NCI-H446 (cell line): ENCODE results near the gene SENP3.

Source experiments
- DNase-seq, 2 experiments: peaks; one replicate each; lab custom pipeline; 2025; lab: John Stamatoyannopoulos, UW

SENP3 gene

GRCh38 chr17:7561589-7562207 lies at the start of gene SENP3:
Gene SENP3, plus strand, starts transcription at chr17:7561919. Its CDS starts 1,158 bp downstream, at chr17:7563077.
- peak; percentile 54 to 93 for DNase-seq

GRCh38 chr17:7512105-7512504 lies 49.6 kb upstream of the SENP3 start:
- no peak for DNase-seq

- DNase-seq = no peak
Measured at GRCh38 chr17:7512824-7513540, 48.7 kb upstream of the SENP3 start.

- DNase-seq = no peak
Measured at GRCh38 chr17:7513850-7514419, 47.8 kb upstream of the SENP3 start.

- DNase-seq = no peak
Measured at GRCh38 chr17:7515911-7516610, 45.7 kb upstream of the SENP3 start.

- peak in 1 of 2 experiments; percentile 15 for DNase-seq
Measured at GRCh38 chr17:7523033-7523432, 38.7 kb upstream of the SENP3 start.

GRCh38 chr17:7528842-7529241 lies 32.9 kb upstream of the SENP3 start:
- DNase-seq = no peak

- DNase-seq = no peak
Measured at GRCh38 chr17:7530023-7530900, 31.5 kb upstream of the SENP3 start.

- DNase-seq = no peak
Measured at GRCh38 chr17:7538050-7538449, 23.7 kb upstream of the SENP3 start.

- no peak for DNase-seq
Measured at GRCh38 chr17:7538891-7539545, 22.7 kb upstream of the SENP3 start.

GRCh38 chr17:7541074-7541621 lies 20.6 kb upstream of the SENP3 start:
- DNase-seq = no peak

- DNase-seq = no peak
Measured at GRCh38 chr17:7544911-7545310, 16.8 kb upstream of the SENP3 start.

GRCh38 chr17:7548585-7549400 lies 12.9 kb upstream of the SENP3 start, which contains the start of gene TNFSF12:
Gene TNFSF12, plus strand, starts transcription at chr17:7549058. Its CDS starts 96 bp downstream, at chr17:7549154.
- no peak for DNase-seq

- DNase-seq = no peak
Measured at GRCh38 chr17:7549401-7550055, 12.2 kb upstream of the SENP3 start.

- no peak for DNase-seq
Measured at GRCh38 chr17:7550344-7550743, 11.4 kb upstream of the SENP3 start.

- no peak for DNase-seq
Measured at GRCh38 chr17:7551396-7551795, 10.3 kb upstream of the SENP3 start.

- no peak for DNase-seq
Measured at GRCh38 chr17:7552621-7553051, 9.1 kb upstream of the SENP3 start.

- DNase-seq = no peak
Measured at GRCh38 chr17:7553356-7553755, 8.4 kb upstream of the SENP3 start.

- no peak for DNase-seq
Measured at GRCh38 chr17:7555320-7555948, 6.3 kb upstream of the SENP3 start.
